Esophagus squamous epithelium (tissue), 5 donors: ENCODE data around the gene MTX1. TPM values are rescaled to one million over a fixed set of nuclear protein-coding genes. Genes with fewer than 3 reads are reported as not detected.
"Not testable (repeated sequence)": the region's sequence is repeated elsewhere in the genome, so short reads cannot be mapped to it uniquely, and the experiment has no call there.

Experiments
- DNase-seq: peaks from one replicate; lab custom pipeline; 2025; lab: John Stamatoyannopoulos, UW
- H3K27ac ChIP-seq, 4 donors: fragments of 200-600 bp; sonication (generic); one replicate each; pipeline ENCODE4 v1.5.1; 2016 to 2019; ENCODE audit warnings: mild to moderate bottlenecking in 1 of 4
- H3K27me3 ChIP-seq, 4 donors: fragments of 200-600 bp; sonication (generic); 1 replicate in 3 of 4; 2 replicates in 1 of 4; pipeline versions ENCODE4 v1.5.1 to v1.6.0; 2017 to 2021; ENCODE audit warnings: antibody characterized with exemption in 1 of 4
- H3K36me3 ChIP-seq, 3 donors: fragments of 200-600 bp; sonication (generic); one replicate each; pipeline ENCODE4 v1.5.1; 2016 to 2019
- H3K4me1 ChIP-seq, 3 donors: fragments of 200-600 bp; sonication (generic); one replicate each; pipeline ENCODE4 v1.5.1; 2017 to 2019
- H3K4me3 ChIP-seq, 4 donors: fragments of 200-600 bp; sonication (generic); 1 replicate in 3 of 4; 2 replicates in 1 of 4; pipeline ENCODE4 v1.5.1; 2016 to 2019; ENCODE audit warnings: mild to moderate bottlenecking in 2 of 4, moderate library complexity in 1 of 4
- H3K9me3 ChIP-seq, 3 donors: fragments of 200-600 bp; sonication (generic); one replicate each; pipeline ENCODE4 v1.5.1; 2016 to 2019
- POLR2A ChIP-seq, 4 donors: fragments of 450-650 bp; IDR thresholded peaks; one replicate each; pipeline ENCODE4 v1.6.1; 2017; ENCODE audit warnings: antibody characterized with exemption in 4 of 4, mild to moderate bottlenecking in 4 of 4, moderate library complexity in 3 of 4
- WGBS, 2 donors: methylation state at CpG; one replicate each; pipeline ENCODE4 v1.1.5; 2018; 5-methylcytosine and 5-hydroxymethylcytosine counted together
- intact Hi-C: fragments of 100-400 bp; cut with DNase I; formaldehyde crosslinking; loops from one replicate; pipeline ENCODE4 v1.15.0; 2022
- total RNA-seq, 4 donors: library from RNA; depleted of rRNA; stranded (reverse); fragments of >200 nt; gene quantifications; one replicate each; pipeline ENCODE4 v1.1.0, GENCODE V29; 2016
- TF ChIP-seq, protein P1 (sequence below), 6 experiments: fragments of 450-650 bp in 4 of 6; fragments of 200-600 bp in 2 of 6; sonication (generic) in 2 of 6; IDR thresholded peaks; one replicate each; pipeline ENCODE4 v1.5.1; 2016 to 2019; ENCODE audit warnings: antibody characterized with exemption in 6 of 6, mild to moderate bottlenecking in 4 of 6, moderate library complexity in 4 of 6
- donor health status: DM: yes; HTN: yes; CAD: no.

Gene MTX1
- total RNA-seq, 4 donors from 2014 or later: 34.0 to 59.1 (median 42.9) TPM

DNA sequence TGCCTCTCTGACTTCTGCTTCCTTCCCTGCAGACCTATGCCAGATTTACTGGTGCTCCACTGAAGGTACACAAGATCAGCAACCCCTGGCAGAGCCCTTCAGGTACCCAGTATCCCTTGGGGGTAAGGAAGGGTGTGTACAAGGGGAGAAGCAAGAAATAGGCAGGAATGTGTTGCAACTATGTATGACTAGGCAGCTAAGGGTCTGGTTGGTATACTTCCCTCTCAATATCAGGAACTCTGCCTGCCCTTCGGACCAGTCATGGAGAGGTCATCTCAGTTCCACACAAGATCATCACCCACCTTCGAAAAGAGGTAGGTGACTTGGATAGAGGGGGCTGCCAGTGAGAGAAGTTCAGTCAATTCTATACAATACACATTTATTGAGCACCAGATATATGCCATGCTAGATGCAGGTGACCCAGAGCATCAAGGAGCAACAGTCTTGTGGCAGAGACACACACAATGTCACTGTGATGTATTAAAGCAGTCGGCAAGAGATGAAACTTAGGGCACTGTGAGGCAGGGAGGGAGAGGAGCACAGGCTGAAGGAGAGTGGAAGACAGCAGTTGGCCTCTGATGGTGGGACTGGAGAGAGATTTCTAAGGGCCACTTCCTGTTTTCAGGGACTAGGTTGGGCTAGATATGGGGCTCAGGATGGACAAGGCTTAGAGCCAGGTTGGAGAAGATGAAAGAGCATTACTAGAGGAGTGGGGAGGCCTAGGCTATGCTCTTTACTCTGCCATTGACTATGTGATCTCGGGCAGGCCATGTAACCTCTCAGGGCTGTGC, 2.0 kb downstream of the MTX1 start:
- WGBS, 2 donors: 50 to 86% methylated on average over 3 to 4 of the region's 4 CpGs
- Histone ChIP-seq H3K4me3 (no peak overlapping the region), H3K27ac (peak overlapping the region in 3 of 4 donors; percentile 97 to 99 (median 98)), H3K27me3 (no peaks in the 10 kb centered on the region), H3K4me1 (peaks cover 21 to 47% (median 26%) of the 10 kb centered on the region in 3 donors), H3K36me3 (peaks cover 0 to 33% (median 0%) of the 10 kb centered on the region in 3 donors), H3K9me3 (no peaks in the 10 kb centered on the region)
- no peak for DNase-seq
- intact Hi-C loops: no loop called here
- TF ChIP-seq POLR2A (IDR thresholded peaks at IDR 0.05): no peak
- TF ChIP-seq, protein P1, sequence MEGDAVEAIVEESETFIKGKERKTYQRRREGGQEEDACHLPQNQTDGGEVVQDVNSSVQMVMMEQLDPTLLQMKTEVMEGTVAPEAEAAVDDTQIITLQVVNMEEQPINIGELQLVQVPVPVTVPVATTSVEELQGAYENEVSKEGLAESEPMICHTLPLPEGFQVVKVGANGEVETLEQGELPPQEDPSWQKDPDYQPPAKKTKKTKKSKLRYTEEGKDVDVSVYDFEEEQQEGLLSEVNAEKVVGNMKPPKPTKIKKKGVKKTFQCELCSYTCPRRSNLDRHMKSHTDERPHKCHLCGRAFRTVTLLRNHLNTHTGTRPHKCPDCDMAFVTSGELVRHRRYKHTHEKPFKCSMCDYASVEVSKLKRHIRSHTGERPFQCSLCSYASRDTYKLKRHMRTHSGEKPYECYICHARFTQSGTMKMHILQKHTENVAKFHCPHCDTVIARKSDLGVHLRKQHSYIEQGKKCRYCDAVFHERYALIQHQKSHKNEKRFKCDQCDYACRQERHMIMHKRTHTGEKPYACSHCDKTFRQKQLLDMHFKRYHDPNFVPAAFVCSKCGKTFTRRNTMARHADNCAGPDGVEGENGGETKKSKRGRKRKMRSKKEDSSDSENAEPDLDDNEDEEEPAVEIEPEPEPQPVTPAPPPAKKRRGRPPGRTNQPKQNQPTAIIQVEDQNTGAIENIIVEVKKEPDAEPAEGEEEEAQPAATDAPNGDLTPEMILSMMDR (IDR thresholded peaks at IDR 0.05): no peak

GRCh38 chr1:155211381-155212050, 3.0 kb downstream of the MTX1 start:
- WGBS, 2 donors: 61 to 72% methylated on average over 2 to 5 of the region's 13 CpGs
- H3K9me3 ChIP-seq, intact Hi-C loops, H3K27me3 ChIP-seq, H3K4me3 ChIP-seq, DNase-seq: not testable (repeated sequence)
- Histone ChIP-seq H3K27ac (peak overlapping the region in 3 of 4 donors; percentile 25 to 34 (median 30)), H3K36me3 (peaks cover 0 to 40% (median 0%) of the 10 kb centered on the region in 3 donors), H3K4me1 (peaks cover 17 to 43% (median 26%) of the 10 kb centered on the region in 3 donors)

DNA sequence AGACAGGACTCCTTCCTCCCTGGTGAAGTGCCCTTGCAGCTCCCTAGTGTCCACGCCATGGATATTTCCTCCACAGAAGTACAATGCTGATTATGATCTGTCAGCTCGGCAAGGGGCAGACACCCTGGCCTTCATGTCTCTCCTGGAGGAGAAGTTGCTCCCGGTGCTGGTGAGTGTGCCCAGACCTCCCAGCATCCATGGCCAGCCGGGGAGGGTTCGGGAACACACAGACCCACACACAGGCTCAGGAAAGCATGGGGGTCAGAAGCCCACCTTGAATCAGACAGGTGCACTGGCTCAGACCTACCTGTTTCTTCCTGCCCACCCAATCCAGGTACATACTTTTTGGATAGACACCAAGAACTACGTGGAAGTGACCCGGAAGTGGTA, 3.6 kb downstream of the MTX1 start:
- DNase-seq, H3K27me3 ChIP-seq, H3K9me3 ChIP-seq, H3K4me3 ChIP-seq, intact Hi-C loops: not testable (repeated sequence)
- Histone ChIP-seq H3K36me3 (peaks cover 0 to 40% (median 0%) of the 10 kb centered on the region in 3 donors), H3K4me1 (peaks cover 12 to 38% (median 21%) of the 10 kb centered on the region in 3 donors), H3K27ac (peak overlapping the region in 2 of 4 donors; percentile 25 to 34)
- WGBS, 2 donors: 60% methylated on average over 1 of the region's 7 CpGs; no CpG with 5 or more reads in 1 of the 2 donors

DNA sequence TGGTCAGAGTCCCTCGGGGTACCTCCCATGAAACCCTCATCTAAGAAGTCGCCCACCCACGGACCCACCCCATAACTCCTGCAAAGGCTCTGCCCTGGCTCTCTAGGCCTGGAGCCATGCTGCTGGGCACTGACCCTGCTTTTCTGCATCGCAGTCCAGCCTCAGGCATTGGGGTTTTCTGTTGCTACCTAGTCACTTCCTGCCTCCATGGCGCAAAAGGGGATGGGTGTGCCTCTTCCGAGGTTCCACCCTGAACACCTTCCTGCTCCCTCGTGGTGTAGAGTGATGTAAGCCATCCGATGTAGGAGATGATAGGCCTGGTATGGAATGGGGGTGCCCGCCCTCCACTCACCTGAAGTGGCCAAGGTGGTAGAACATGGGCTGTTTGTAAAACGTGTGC, 6.2 kb downstream of the MTX1 start:
- H3K4me1 ChIP-seq: peaks cover 0 to 25% (median 3%) of the 10 kb centered on the region in 3 donors
- peaks cover 0 to 40% (median 0%) of the 10 kb centered on the region in 3 donors for H3K36me3 ChIP-seq
- H3K9me3 ChIP-seq, H3K4me3 ChIP-seq, H3K27ac ChIP-seq, DNase-seq, intact Hi-C loops, H3K27me3 ChIP-seq: not testable (repeated sequence)
- no CpG with 5 or more reads among the region's 10 CpGs for WGBS, 2 donors

DNA sequence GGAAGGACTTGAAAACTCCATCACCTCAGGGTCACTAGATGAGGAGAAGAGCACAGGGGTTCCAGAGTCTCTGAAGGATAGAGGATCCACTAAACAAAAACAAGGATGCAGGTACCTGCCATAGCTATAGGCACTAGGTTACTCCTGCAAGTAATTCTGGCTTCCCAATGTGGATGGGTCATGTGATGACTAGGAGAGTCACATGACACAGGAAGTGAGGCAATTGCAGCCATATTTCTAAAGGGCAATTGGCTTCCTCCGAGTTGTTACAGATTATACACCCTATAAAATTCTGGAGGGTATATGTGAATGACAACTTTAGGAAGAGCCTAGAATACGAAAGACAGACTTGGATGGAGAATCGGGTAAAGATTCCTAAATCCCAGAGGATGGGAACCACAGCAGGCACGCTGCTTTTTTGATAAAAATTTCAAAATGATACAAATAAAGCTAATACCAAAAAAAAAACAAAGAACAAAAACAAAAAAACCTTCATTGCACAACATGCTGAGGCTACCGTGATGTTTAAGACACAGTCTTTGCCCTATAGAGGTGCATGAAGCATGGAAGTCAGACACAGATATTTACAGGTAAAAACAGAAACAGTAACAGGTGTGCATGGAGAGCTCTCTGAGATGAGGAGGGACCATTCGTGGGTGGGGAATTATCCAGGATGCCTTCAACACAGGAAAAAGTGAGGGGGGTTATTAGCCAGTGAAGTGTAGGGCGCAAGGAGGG, 10.5 kb downstream of the MTX1 start:
- DNase-seq: no peak
- Histone ChIP-seq H3K27ac (peak overlapping the region; percentile 16 to 47 (median 31)), H3K9me3 (no peaks in the 10 kb centered on the region), H3K27me3 (no peaks in the 10 kb centered on the region), H3K4me3 (peak overlapping the region in 2 of 4 donors; percentile 1 to 14), H3K36me3 (peaks cover 0 to 18% (median 0%) of the 10 kb centered on the region in 3 donors), H3K4me1 (peaks cover 0 to 22% (median 1%) of the 10 kb centered on the region in 3 donors)
- WGBS, 2 donors: 47% methylated on average over 7 of the region's 7 CpGs
- intact Hi-C loops: no loop called here
- TF ChIP-seq, protein P1 (IDR thresholded peaks at IDR 0.05): no peak
- TF ChIP-seq POLR2A (IDR thresholded peaks at IDR 0.05): no peak

DNA sequence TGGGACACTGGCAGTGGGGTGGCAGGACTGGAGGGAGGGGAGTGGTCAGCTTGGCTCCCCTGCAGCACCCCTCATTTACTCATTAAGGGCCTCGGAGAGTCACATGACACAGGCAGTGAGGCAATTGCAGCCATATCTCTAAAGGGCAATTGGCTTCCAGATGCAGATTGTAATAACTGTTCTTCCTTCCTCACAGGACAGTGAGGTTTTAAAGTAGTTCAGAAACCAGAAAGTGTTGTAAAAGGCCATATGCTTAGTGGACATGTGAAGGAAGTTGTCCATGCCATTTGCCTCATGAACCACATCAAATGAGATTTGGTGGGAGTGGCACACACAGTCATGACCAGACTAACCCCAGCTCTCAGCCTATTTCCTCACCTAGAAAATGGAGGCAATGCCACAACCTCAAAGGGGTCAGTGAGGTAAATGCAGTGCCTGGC, 11.1 kb downstream of the MTX1 start:
- H3K27ac ChIP-seq: peak overlapping the region; percentile 20 to 47 (median 31)
- WGBS, 2 donors: 22 to 25% methylated on average over 1 of the region's 1 CpG
- H3K9me3 ChIP-seq: no peaks in the 10 kb centered on the region
- H3K4me3 ChIP-seq: peak overlapping the region in 1 of 4 donors; percentile 14
- intact Hi-C loops: no loop called here
- H3K27me3 ChIP-seq: no peaks in the 10 kb centered on the region
- TF ChIP-seq POLR2A (IDR thresholded peaks at IDR 0.05): no peak
- TF ChIP-seq, protein P1 (IDR thresholded peaks at IDR 0.05): no peak
- peaks cover 0 to 16% (median 0%) of the 10 kb centered on the region in 3 donors for H3K36me3 ChIP-seq
- no peak for DNase-seq
- peaks cover 0 to 28% (median 2%) of the 10 kb centered on the region in 3 donors for H3K4me1 ChIP-seq

- intact Hi-C loops, DNase-seq, H3K36me3 ChIP-seq, H3K27me3 ChIP-seq, H3K9me3 ChIP-seq, H3K4me3 ChIP-seq: not testable (repeated sequence)
- Histone ChIP-seq H3K4me1 (peaks cover 2 to 35% (median 6%) of the 10 kb centered on the region in 3 donors), H3K27ac (peak overlapping the region; percentile 20 to 47 (median 42))
- WGBS, 2 donors: 68 to 75% methylated on average over 10 of the region's 10 CpGs
These were observed 11.9 kb downstream of the MTX1 start for GRCh38 chr1:155220211-155220965.
